Suprapubic skin (tissue), 4 donors: Measurements from ENCODE around the gene ZC3H12A. TPM values are rescaled to one million over a fixed set of nuclear protein-coding genes. Genes with fewer than 3 reads are reported as not detected.

Source experiments
- DNase-seq, 2 donors: peaks; one replicate each; pipeline ENCODE4 v3.0.0-alpha.2; 2019; ENCODE audit warnings: low spot score in 2 of 2
- H3K27ac ChIP-seq: fragments of 200-600 bp; sonication (generic); one replicate; pipeline ENCODE4 v1.5.1; 2019
- H3K27me3 ChIP-seq: fragments of 200-600 bp; sonication (generic); one replicate; pipeline ENCODE4 v1.5.1; 2019
- H3K36me3 ChIP-seq: fragments of 200-600 bp; sonication (generic); one replicate; pipeline ENCODE4 v1.5.1; 2019
- H3K4me1 ChIP-seq: fragments of 200-600 bp; sonication (generic); one replicate; pipeline ENCODE4 v1.5.1; 2019
- H3K4me3 ChIP-seq: fragments of 200-600 bp; sonication (generic); one replicate; pipeline ENCODE4 v1.5.1; 2019; ENCODE audit warnings: mild to moderate bottlenecking
- H3K9me3 ChIP-seq: fragments of 200-600 bp; sonication (generic); one replicate; pipeline ENCODE4 v1.5.1; 2019
- EP300 ChIP-seq: sonication (generic); formaldehyde crosslinking; IDR thresholded peaks from one replicate; pipeline ENCODE4 v1.6.1; 2017; ENCODE audit warnings: antibody characterized with exemption
- POLR2A ChIP-seq, 2 donors: fragments of 450-650 bp; IDR thresholded peaks; one replicate each; pipeline ENCODE4 v1.6.1; 2017; ENCODE audit warnings: antibody characterized with exemption in 2 of 2, mild to moderate bottlenecking in 2 of 2, moderate library complexity in 2 of 2
- POLR2AphosphoS5 ChIP-seq, 3 donors: sonication (generic); formaldehyde crosslinking; IDR thresholded peaks; one replicate each; pipeline ENCODE4 v1.6.1; 2017; ENCODE audit warnings: antibody characterized with exemption in 3 of 3
- WGBS: methylation state at CpG from one replicate; pipeline ENCODE4 v1.1.5; 2018; 5-methylcytosine and 5-hydroxymethylcytosine counted together
- total RNA-seq, 4 donors: library from RNA; depleted of rRNA; stranded (reverse); fragments of >200 nt; gene quantifications; one replicate each; pipeline ENCODE4 v1.1.0, GENCODE V29; 2016
- TF ChIP-seq, protein P1 (sequence below), 2 donors: fragments of 200-600 bp in 1 of 2; fragments of 450-650 bp in 1 of 2; sonication (generic) in 1 of 2; IDR thresholded peaks; one replicate each; pipeline ENCODE4 v1.5.1; 2016 to 2019; ENCODE audit warnings: antibody characterized with exemption in 2 of 2, mild to moderate bottlenecking in 1 of 2, moderate library complexity in 1 of 2

ZC3H12A gene
- total RNA-seq, 4 donors from 2014 or later = 47.7 to 107 (median 56.1) TPM

DNA sequence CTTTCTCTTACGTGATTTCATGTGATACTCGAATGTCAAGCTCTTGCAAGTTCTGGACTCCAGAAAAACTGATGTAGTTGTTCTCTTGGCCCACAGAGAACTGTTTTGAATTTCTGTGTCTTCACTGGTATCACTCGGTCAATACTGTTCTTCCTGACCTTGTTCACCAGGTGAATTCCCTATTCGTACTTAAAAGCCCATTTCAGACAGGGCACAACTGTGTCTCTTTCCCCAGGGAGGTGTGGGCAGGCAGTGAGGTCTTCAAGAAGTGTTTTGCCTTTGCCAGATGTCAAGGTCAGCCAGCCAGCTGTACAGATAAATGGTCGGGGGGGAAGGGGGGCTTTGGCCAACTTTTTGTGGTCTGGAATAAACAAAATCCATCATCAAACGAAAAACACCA, 27.5 kb upstream of the ZC3H12A start:
- Histone ChIP-seq H3K4me3 (no peak overlapping the region), H3K4me1 (peaks cover 18% of the 10 kb centered on the region), H3K9me3 (no peaks in the 10 kb centered on the region), H3K36me3 (no peaks in the 10 kb centered on the region), H3K27ac (no peak overlapping the region), H3K27me3 (peaks cover 24% of the 10 kb centered on the region)
- 68% methylated on average over 6 of the region's 6 CpGs for WGBS
- no peak for DNase-seq
- TF ChIP-seq POLR2AphosphoS5 (IDR thresholded peaks at IDR 0.05) (no peak), EP300 (no peak), POLR2A (IDR thresholded peaks at IDR 0.05) (no peak)
- TF ChIP-seq, protein P1, sequence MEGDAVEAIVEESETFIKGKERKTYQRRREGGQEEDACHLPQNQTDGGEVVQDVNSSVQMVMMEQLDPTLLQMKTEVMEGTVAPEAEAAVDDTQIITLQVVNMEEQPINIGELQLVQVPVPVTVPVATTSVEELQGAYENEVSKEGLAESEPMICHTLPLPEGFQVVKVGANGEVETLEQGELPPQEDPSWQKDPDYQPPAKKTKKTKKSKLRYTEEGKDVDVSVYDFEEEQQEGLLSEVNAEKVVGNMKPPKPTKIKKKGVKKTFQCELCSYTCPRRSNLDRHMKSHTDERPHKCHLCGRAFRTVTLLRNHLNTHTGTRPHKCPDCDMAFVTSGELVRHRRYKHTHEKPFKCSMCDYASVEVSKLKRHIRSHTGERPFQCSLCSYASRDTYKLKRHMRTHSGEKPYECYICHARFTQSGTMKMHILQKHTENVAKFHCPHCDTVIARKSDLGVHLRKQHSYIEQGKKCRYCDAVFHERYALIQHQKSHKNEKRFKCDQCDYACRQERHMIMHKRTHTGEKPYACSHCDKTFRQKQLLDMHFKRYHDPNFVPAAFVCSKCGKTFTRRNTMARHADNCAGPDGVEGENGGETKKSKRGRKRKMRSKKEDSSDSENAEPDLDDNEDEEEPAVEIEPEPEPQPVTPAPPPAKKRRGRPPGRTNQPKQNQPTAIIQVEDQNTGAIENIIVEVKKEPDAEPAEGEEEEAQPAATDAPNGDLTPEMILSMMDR (IDR thresholded peaks at IDR 0.05) = no peak

GRCh38 chr1:37448185-37448584, 26.2 kb upstream of the ZC3H12A start:
- WGBS = 45% methylated on average over 2 of the region's 2 CpGs
- peaks cover 18% of the 10 kb centered on the region for H3K4me1 ChIP-seq
- no peaks in the 10 kb centered on the region for H3K36me3 ChIP-seq
- H3K4me3 ChIP-seq = no peak overlapping the region
- no peak for DNase-seq
- no peak overlapping the region for H3K27ac ChIP-seq
- H3K9me3 ChIP-seq = no peaks in the 10 kb centered on the region
- H3K27me3 ChIP-seq = peaks cover 24% of the 10 kb centered on the region
- TF ChIP-seq POLR2AphosphoS5 (IDR thresholded peaks at IDR 0.05) (no peak), EP300 (no peak), POLR2A (IDR thresholded peaks at IDR 0.05) (no peak)
- TF ChIP-seq, protein P1 (IDR thresholded peaks at IDR 0.05) = no peak

GRCh38 chr1:37448691-37449417, 25.5 kb upstream of the ZC3H12A start:
- Histone ChIP-seq H3K36me3 (no peaks in the 10 kb centered on the region), H3K4me1 (peaks cover 18% of the 10 kb centered on the region), H3K27me3 (peaks cover 24% of the 10 kb centered on the region), H3K9me3 (no peaks in the 10 kb centered on the region), H3K27ac (no peak overlapping the region), H3K4me3 (no peak overlapping the region)
- no peak for TF ChIP-seq POLR2AphosphoS5 (IDR thresholded peaks at IDR 0.05)
- TF ChIP-seq POLR2A (IDR thresholded peaks at IDR 0.05) = no peak
- TF ChIP-seq, protein P1 (IDR thresholded peaks at IDR 0.05) = no peak
- TF ChIP-seq EP300 = no peak
- 44% methylated on average over 15 of the region's 15 CpGs for WGBS
- no peak for DNase-seq

DNA sequence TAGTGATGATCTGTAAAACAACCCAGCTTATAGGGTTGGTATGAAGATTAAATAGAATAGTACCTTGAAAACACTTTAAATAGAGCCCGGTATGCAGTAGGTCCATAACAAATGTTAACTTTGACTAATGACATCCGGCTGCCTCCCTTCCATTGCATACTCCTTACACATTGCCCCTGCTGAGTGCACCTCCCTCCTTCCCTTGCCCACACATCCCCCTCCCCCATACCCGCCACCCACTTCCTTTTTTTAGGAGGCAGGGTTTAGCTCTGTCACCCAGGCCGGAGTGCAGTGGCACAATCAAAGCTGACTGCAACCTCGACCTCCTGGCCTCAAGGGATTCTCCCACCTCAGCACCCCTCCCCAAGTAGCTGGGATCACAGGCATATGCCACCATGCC, 24.4 kb upstream of the ZC3H12A start:
- no peak for DNase-seq
- Histone ChIP-seq H3K9me3 (no peaks in the 10 kb centered on the region), H3K4me3 (no peak overlapping the region), H3K27me3 (peaks cover 24% of the 10 kb centered on the region), H3K27ac (no peak overlapping the region), H3K36me3 (no peaks in the 10 kb centered on the region), H3K4me1 (peaks cover 21% of the 10 kb centered on the region)
- 40% methylated on average over 5 of the region's 5 CpGs for WGBS
- TF ChIP-seq POLR2A (IDR thresholded peaks at IDR 0.05) = no peak
- no peak for TF ChIP-seq EP300
- TF ChIP-seq POLR2AphosphoS5 (IDR thresholded peaks at IDR 0.05) = no peak
- TF ChIP-seq, protein P1 (IDR thresholded peaks at IDR 0.05) = no peak

DNA sequence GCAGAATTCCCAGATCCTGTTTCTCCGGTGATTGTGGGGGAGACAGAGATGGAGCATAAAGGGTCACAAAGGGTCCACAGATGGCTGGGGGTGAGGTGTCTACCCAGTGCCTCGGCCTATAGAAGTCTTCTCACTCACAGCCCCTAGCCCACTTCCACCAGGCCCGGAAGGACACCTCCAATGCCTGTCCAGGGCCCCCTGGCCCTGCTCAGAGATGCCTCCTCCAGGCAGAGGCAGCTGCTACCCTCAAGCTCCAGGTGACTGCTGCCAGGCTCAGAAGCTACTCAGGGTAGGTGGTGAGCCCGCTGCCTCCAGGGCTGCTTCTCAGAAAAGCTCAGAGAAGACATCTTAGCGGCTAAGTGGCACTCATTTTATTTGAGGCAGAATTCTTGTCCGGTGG, 22.0 kb upstream of the ZC3H12A start:
- peaks cover 24% of the 10 kb centered on the region for H3K27me3 ChIP-seq
- no peak overlapping the region for H3K4me3 ChIP-seq
- H3K9me3 ChIP-seq = no peaks in the 10 kb centered on the region
- H3K27ac ChIP-seq = no peak overlapping the region
- DNase-seq = no peak
- 78% methylated on average over 6 of the region's 6 CpGs for WGBS
- H3K4me1 ChIP-seq = peaks cover 28% of the 10 kb centered on the region
- TF ChIP-seq, protein P1 (IDR thresholded peaks at IDR 0.05) = no peak
- TF ChIP-seq POLR2AphosphoS5 (IDR thresholded peaks at IDR 0.05) = no peak
- no peak for TF ChIP-seq POLR2A (IDR thresholded peaks at IDR 0.05)
- TF ChIP-seq EP300 = no peak
- H3K36me3 ChIP-seq = no peaks in the 10 kb centered on the region
